Fibroblast of lung (primary cell): ENCODE results near the gene SLITRK3.

ENCODE experiments used
- CTCF ChIP-seq, 2 donors: IDR thresholded peaks in 1 of 2; conservative IDR thresholded peaks in 1 of 2; 1 replicate in 1 of 2; 2 replicates in 1 of 2; pipeline ENCODE4 v1.5.1; 2011 to 2012; ENCODE audit warnings: low read length in 2 of 2, control low read depth in 1 of 2, inconsistent platforms in 1 of 2, low read depth in 1 of 2, mild to moderate bottlenecking in 1 of 2
- EZH2 ChIP-seq: IDR thresholded peaks from 2 replicates; pipeline ENCODE4 v1.5.1; 2012; ENCODE audit warnings: low read length, control low read depth, mild to moderate bottlenecking; ENCODE audit errors: missing control alignments

- TF ChIP-seq EZH2 (no peak), CTCF (conservative IDR thresholded peaks at IDR 0.05 in 1 of 2, IDR thresholded peaks at IDR 0.05 in 1 of 2; ENCODE audit: low read depth in 1 of 2, low read length in 2 of 2) (no peak)
Observed at GRCh38 chr3:165193366-165194254, 2.6 kb downstream of the SLITRK3 start.
